ENCODE results near the gene ASMT. TPM values are rescaled to one million over a fixed set of nuclear protein-coding genes. Genes with fewer than 3 reads are reported as not detected.
A peak's percentile ranks its signal among the peaks of the same experiment; 100 is the strongest.
"Not testable (repeated sequence)": the region's sequence is repeated elsewhere in the genome, so short reads cannot be mapped to it uniquely, and the experiment has no call there.

The ASMT gene
- total RNA-seq = not detected in 2 replicates

GRCh38 chrX:1614927-1615326, at the start of gene ASMT:
Gene ASMT, plus strand, starts transcription at chrX:1615059. Its CDS starts 141 bp downstream, at chrX:1615200.
- no peak for DNase-seq (ENCODE audit: low read depth in 2 of 2)

- not testable (repeated sequence) for DNase-seq (ENCODE audit: low read depth in 2 of 2)
Observed at GRCh38 chrX:1574181-1574580, 40.7 kb upstream of the ASMT start.

GRCh38 chrX:1576201-1576992, 38.5 kb upstream of the ASMT start:
- DNase-seq (ENCODE audit: low read depth in 2 of 2) = no peak

- DNase-seq (ENCODE audit: low read depth in 2 of 2) = no peak
Observed at GRCh38 chrX:1577845-1578244, 37.0 kb upstream of the ASMT start.

- DNase-seq (ENCODE audit: low read depth in 2 of 2) = no peak
Observed at GRCh38 chrX:1578511-1579173, 36.2 kb upstream of the ASMT start.

- peak; percentile 49 to 69 for DNase-seq (ENCODE audit: low read depth in 2 of 2)
Observed at GRCh38 chrX:1581132-1581531, 33.7 kb upstream of the ASMT start.

- peak; percentile 55 to 78 for DNase-seq (ENCODE audit: low read depth in 2 of 2)
Observed at GRCh38 chrX:1582686-1583437, 32.0 kb upstream of the ASMT start.

- no peak for DNase-seq (ENCODE audit: low read depth in 2 of 2)
Observed at GRCh38 chrX:1584237-1585011, 30.4 kb upstream of the ASMT start.

- no peak for DNase-seq (ENCODE audit: low read depth in 2 of 2)
Observed at GRCh38 chrX:1587161-1587560, 27.7 kb upstream of the ASMT start.

GRCh38 chrX:1589356-1590130, 25.3 kb upstream of the ASMT start:
- no peak for DNase-seq (ENCODE audit: low read depth in 2 of 2)

- DNase-seq (ENCODE audit: low read depth in 2 of 2) = peak; percentile 89 to 96
Observed at GRCh38 chrX:1591102-1591862, 23.6 kb upstream of the ASMT start, which contains the start of gene AKAP17A. Gene AKAP17A, plus strand, starts transcription at chrX:1591604. Its CDS starts 1,859 bp downstream, at chrX:1593463.

GRCh38 chrX:1591863-1592469, 22.9 kb upstream of the ASMT start:
- peak in 1 of 2 donors; percentile 37 for DNase-seq (ENCODE audit: low read depth in 2 of 2)

- peak; percentile 19 to 26 for DNase-seq (ENCODE audit: low read depth in 2 of 2)
Observed at GRCh38 chrX:1592470-1593142, 22.3 kb upstream of the ASMT start.

- DNase-seq (ENCODE audit: low read depth in 2 of 2) = no peak
Observed at GRCh38 chrX:1593286-1594271, 21.3 kb upstream of the ASMT start.

- DNase-seq (ENCODE audit: low read depth in 2 of 2) = no peak
Observed at GRCh38 chrX:1595711-1596060, 19.2 kb upstream of the ASMT start.

GRCh38 chrX:1596676-1597344, 18.0 kb upstream of the ASMT start:
- no peak for DNase-seq (ENCODE audit: low read depth in 2 of 2)
